ENCODE data around the gene GLRB. TPM values are rescaled to one million over a fixed set of nuclear protein-coding genes. Genes with fewer than 3 reads are reported as not detected.

Gene GLRB
- polyA plus RNA-seq, 2 donors = 0.08 to 0.14 TPM

DNA sequence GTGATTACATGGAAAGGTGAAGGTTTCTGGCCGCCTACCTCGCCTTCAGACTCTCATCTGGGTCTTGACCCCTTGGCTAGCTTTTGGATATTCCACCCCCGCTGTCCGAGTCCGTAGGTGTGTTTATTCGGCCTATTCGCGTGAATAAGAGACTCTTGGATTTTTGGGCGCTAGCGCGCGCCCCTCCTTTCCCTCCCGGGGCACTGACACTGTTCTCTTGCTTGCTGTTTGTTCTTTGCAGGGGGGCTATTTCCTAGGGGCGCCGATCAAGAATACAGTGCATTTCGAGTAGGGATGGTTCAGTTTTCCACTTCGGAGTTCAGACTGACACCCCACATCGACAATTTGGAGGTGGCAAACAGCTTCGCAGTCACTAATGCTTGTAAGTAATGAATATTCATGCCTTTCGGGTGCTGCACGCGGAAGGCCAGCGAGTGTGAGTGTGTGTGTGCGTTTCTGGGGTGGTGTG lies 145.5 kb downstream of the GLRB start:
- WGBS, 2 donors = 9 to 10% methylated on average over 24 of the region's 24 CpGs
- Histone ChIP-seq H3K27me3 (ENCODE audit: control insufficient read depth in 1 of 2, insufficient read depth in 2 of 2, low read length in 2 of 2) (peaks cover 4 to 9% of the 10 kb centered on the region in 2 donors), H3K36me3 (ENCODE audit: control insufficient read depth in 2 of 2, insufficient read depth in 2 of 2, low read length in 1 of 2) (no peaks in the 10 kb centered on the region), H3K4me3 (ENCODE audit: low read depth in 1 of 2, low read length in 2 of 2) (no peak overlapping the region), H3K27ac (ENCODE audit: low read depth in 2 of 2, low read length in 1 of 2) (no peak overlapping the region), H3K4me1 (ENCODE audit: control insufficient read depth in 2 of 2, insufficient read depth in 2 of 2, low read length in 1 of 2) (peaks cover 4 to 6% of the 10 kb centered on the region in 2 donors), H3K9me3 (ENCODE audit: control insufficient read depth in 2 of 2, insufficient read depth in 1 of 2, low read depth in 1 of 2, low read length in 1 of 2) (peaks cover 0 to 7% of the 10 kb centered on the region in 2 donors)

Other genes with a start within 250 kb of the GLRB start
- 1 to 10 TPM in 1 of 2 donors, under 1 TPM in 1; 0.98 to 2.4 TPM for gene PDGFC, start 104.4 kb upstream of the GLRB start, polyA plus RNA-seq
- gene GRIA2, start 144.6 kb downstream of the GLRB start, polyA plus RNA-seq = under 1 TPM; 0.01 to 0.14 TPM

Measured in esophagus (tissue), 2 donors.